RCC 7860 (cell line): ENCODE measurements around the gene RENBP.
A peak's percentile ranks its signal among the peaks of the same experiment; 100 is the strongest.

Source experiments
- DNase-seq: peaks from one replicate; pipeline ENCODE4 v3.0.0-alpha.2; 2015; ENCODE audit warnings: low spot score
- FAIRE-seq: peaks from 2 replicates; lab custom pipeline; 2012; peaks lifted over from hg19 to GRCh38; lab: Jason Lieb, UNC

The RENBP gene

GRCh38 chrX:153937056-153937455, 7.4 kb downstream of the RENBP start:
- FAIRE-seq: no peak
- no peak for DNase-seq

- DNase-seq: peak; percentile 3
- FAIRE-seq: no peak
Observed at GRCh38 chrX:153935326-153935851, 9.1 kb downstream of the RENBP start.

- DNase-seq (peak; percentile 30), FAIRE-seq (no peak)
Observed at GRCh38 chrX:153934762-153935325, 9.6 kb downstream of the RENBP start, which contains the start of gene NAA10. TSS of gene NAA10 (minus strand) at chrX:153935037. CDS start at chrX:153934904, 133 bp downstream.

- no peak for DNase-seq
- no peak for FAIRE-seq
Observed at GRCh38 chrX:153934148-153934761, 10.2 kb downstream of the RENBP start.

GRCh38 chrX:153933748-153934147, 10.7 kb downstream of the RENBP start:
- DNase-seq (peak; percentile 12), FAIRE-seq (peak; percentile 48)

- DNase-seq (no peak), FAIRE-seq (no peak)
Observed at GRCh38 chrX:153932220-153932915, 12.1 kb downstream of the RENBP start.

GRCh38 chrX:153931748-153932147, 12.7 kb downstream of the RENBP start:
- FAIRE-seq: no peak
- no peak for DNase-seq

- FAIRE-seq: no peak
Observed at GRCh38 chrX:153931151-153931550, 13.3 kb downstream of the RENBP start.

GRCh38 chrX:153930011-153930910, 14.2 kb downstream of the RENBP start:
- no peak for DNase-seq
- no peak for FAIRE-seq

More at GRCh38 chrX:153931151-153931550, 13.3 kb downstream of the RENBP start:
- DNase-seq: no peak

- FAIRE-seq (no peak), DNase-seq (no peak)
Observed at GRCh38 chrX:153929576-153929975, 14.9 kb downstream of the RENBP start.

- no peak for DNase-seq
- FAIRE-seq: no peak
Observed at GRCh38 chrX:153928846-153929245, 15.6 kb downstream of the RENBP start.

GRCh38 chrX:153927922-153928760, 16.3 kb downstream of the RENBP start:
- peak; percentile 94 for FAIRE-seq
- peak; percentile 95 for DNase-seq

GRCh38 chrX:153927672-153927921, 16.8 kb downstream of the RENBP start:
- no peak for FAIRE-seq
- DNase-seq: no peak

- peak; percentile 10 for DNase-seq
- FAIRE-seq: no peak
Observed at GRCh38 chrX:153926858-153927671, 17.4 kb downstream of the RENBP start.

- FAIRE-seq (no peak), DNase-seq (no peak)
Observed at GRCh38 chrX:153926552-153926857, 17.9 kb downstream of the RENBP start.

- DNase-seq (no peak), FAIRE-seq (no peak)
Observed at GRCh38 chrX:153925739-153926551, 18.5 kb downstream of the RENBP start, which contains the start of gene ARHGAP4. TSS of gene ARHGAP4 (minus strand) at chrX:153926264. CDS start at chrX:153926202, 62 bp downstream.

- DNase-seq: no peak
- FAIRE-seq: no peak
Observed at GRCh38 chrX:153925387-153925738, 19.1 kb downstream of the RENBP start.

GRCh38 chrX:153924149-153924861, 20.1 kb downstream of the RENBP start:
- FAIRE-seq: no peak
- DNase-seq: no peak
